Measurements from ENCODE around the gene MAP7D1.

Gene MAP7D1

DNA sequence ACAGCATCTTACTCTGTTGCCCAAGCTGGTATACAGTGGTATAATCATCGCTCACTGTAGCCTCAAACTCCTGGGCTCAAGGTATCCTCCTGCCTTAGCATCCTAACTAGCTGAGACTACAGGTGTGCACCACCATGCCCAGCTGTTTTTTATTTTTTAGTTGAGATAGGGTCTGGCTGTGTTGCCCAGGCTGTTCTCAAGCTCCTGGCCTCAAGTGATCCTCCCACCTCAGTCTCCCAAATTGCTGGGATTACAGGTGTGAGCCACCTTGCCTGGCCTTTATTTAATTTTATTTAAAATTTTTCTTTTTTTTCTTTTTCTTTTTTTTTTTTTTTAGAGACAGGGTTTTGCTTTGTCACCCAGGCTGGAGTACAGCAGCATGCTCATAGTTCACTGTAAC lies 9.2 kb downstream of the MAP7D1 start:
- TF ChIP-seq, protein P1, sequence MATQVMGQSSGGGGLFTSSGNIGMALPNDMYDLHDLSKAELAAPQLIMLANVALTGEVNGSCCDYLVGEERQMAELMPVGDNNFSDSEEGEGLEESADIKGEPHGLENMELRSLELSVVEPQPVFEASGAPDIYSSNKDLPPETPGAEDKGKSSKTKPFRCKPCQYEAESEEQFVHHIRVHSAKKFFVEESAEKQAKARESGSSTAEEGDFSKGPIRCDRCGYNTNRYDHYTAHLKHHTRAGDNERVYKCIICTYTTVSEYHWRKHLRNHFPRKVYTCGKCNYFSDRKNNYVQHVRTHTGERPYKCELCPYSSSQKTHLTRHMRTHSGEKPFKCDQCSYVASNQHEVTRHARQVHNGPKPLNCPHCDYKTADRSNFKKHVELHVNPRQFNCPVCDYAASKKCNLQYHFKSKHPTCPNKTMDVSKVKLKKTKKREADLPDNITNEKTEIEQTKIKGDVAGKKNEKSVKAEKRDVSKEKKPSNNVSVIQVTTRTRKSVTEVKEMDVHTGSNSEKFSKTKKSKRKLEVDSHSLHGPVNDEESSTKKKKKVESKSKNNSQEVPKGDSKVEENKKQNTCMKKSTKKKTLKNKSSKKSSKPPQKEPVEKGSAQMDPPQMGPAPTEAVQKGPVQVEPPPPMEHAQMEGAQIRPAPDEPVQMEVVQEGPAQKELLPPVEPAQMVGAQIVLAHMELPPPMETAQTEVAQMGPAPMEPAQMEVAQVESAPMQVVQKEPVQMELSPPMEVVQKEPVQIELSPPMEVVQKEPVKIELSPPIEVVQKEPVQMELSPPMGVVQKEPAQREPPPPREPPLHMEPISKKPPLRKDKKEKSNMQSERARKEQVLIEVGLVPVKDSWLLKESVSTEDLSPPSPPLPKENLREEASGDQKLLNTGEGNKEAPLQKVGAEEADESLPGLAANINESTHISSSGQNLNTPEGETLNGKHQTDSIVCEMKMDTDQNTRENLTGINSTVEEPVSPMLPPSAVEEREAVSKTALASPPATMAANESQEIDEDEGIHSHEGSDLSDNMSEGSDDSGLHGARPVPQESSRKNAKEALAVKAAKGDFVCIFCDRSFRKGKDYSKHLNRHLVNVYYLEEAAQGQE (IDR thresholded peaks at IDR 0.05; ENCODE audit: insufficient read depth in 1 of 2, low read depth in 2 of 2, low read length in 2 of 2), result no peak
- TF ChIP-seq SIN3A (IDR thresholded peaks at IDR 0.05; ENCODE audit: borderline replicate concordance, insufficient read depth, low read length) (no peak), FOXP2 (optimal IDR thresholded peaks at IDR 0.05; ENCODE audit: borderline replicate concordance, extremely low read depth, extremely low read length, insufficient read depth) (no peak), TAF1 (IDR thresholded peaks at IDR 0.05; ENCODE audit: borderline replicate concordance, insufficient read depth, low read length) (no peak), POLR2AphosphoS5 (IDR thresholded peaks at IDR 0.05; ENCODE audit: low read depth, low read length) (no peak)

DNA sequence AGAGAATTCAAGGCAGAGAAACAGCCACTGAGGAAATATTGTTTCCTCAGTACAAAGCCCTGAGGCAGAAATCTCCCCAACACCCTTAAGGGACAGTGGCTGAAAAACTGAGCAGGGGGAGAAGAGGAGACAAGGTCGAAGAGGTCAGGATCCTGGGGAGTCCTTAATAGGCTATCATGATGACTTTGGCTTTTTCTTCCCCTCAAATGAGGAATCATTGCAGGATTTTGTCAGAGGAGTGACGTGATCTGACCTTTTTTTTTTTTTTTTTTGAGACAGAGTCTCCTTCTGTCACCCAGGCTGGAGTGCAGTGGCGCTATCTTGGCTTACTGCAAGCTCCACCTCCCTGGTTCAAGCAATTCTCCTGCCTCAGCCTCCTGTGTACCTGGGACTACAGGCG lies 10.2 kb downstream of the MAP7D1 start:
- no peak for TF ChIP-seq TAF1 (IDR thresholded peaks at IDR 0.05; ENCODE audit: borderline replicate concordance, insufficient read depth, low read length)
- no peak for TF ChIP-seq POLR2AphosphoS5 (IDR thresholded peaks at IDR 0.05; ENCODE audit: low read depth, low read length)
- no peak for TF ChIP-seq SIN3A (IDR thresholded peaks at IDR 0.05; ENCODE audit: borderline replicate concordance, insufficient read depth, low read length)
- TF ChIP-seq, protein P1 (IDR thresholded peaks at IDR 0.05; ENCODE audit: insufficient read depth in 1 of 2, low read depth in 2 of 2, low read length in 2 of 2), result no peak
- no peak for TF ChIP-seq FOXP2 (optimal IDR thresholded peaks at IDR 0.05; ENCODE audit: borderline replicate concordance, extremely low read depth, extremely low read length, insufficient read depth)

DNA sequence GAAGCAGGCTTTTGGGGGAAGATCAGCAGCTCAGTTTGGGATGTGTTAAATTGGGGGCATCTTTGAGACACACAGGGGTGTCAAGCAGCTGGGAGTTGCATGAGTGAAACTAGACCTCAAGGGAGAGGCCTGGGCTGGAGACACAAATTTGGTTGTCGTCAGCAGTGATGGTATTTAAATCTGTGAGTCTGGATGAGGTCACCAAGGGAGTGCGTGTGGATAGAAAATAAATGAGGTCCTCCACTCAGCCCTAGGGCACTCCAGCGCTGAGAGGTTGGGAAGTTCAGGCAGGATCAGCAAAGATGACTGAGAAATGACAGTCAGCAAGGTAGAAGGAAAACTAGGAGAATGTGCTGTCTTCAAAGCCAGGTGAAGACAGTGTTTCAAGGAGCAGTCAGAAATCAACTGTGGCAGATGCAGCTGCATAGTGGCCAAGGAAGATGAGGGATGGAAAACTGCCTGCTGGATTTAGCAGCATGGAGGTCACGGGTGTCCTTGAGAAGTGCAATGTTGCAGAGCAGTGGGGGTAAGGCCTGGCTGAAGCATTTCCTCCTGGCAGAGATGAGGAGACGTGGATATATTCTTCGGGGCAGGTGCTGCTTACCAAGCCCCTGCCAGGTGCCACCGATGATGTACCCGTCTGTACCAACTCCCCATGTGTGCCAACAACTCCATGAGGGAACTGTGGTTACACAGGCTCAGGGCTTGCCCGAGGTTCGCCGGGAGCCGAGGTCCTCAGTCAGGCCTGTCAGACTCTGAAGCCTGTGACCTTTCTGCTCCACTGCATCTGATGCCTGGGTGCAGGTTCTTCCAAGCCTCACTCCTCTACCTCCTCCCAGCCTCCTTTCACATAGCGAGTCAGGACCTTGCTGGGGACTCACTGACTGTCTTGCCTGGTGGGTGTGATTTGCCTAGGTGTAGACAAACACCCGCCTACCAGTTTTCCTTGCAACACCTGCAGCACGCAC lies 11.3 kb downstream of the MAP7D1 start:
- TF ChIP-seq POLR2AphosphoS5 (IDR thresholded peaks at IDR 0.05; ENCODE audit: low read depth, low read length), result no peak
- no peak for TF ChIP-seq SIN3A (IDR thresholded peaks at IDR 0.05; ENCODE audit: borderline replicate concordance, insufficient read depth, low read length)
- no peak for TF ChIP-seq TAF1 (IDR thresholded peaks at IDR 0.05; ENCODE audit: borderline replicate concordance, insufficient read depth, low read length)
- no peak for TF ChIP-seq FOXP2 (optimal IDR thresholded peaks at IDR 0.05; ENCODE audit: borderline replicate concordance, extremely low read depth, extremely low read length, insufficient read depth)
- TF ChIP-seq, protein P1 (IDR thresholded peaks at IDR 0.05; ENCODE audit: insufficient read depth in 1 of 2, low read depth in 2 of 2, low read length in 2 of 2), result no peak

DNA sequence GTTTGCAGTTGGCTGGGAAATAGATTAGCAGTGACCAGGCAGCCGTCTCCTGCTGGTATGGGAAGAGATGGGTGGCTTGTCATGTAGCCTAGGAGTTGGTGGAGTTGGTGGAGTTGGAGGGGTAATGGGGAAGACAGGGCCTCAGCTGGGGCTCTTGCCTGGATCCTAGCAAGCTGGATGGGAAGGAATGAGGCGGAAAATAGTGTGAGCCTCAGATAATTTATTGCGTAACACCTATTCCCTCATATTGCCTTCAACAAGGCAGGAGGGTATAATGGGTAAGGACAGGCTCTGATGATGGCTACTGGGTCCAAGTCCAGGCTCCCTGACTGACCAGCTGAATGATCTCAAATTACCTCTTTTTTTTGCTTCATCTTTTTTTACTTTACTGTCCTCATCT lies 12.6 kb downstream of the MAP7D1 start:
- TF ChIP-seq, protein P1 (IDR thresholded peaks at IDR 0.05; ENCODE audit: insufficient read depth in 1 of 2, low read depth in 2 of 2, low read length in 2 of 2), result no peak
- TF ChIP-seq SIN3A (IDR thresholded peaks at IDR 0.05; ENCODE audit: borderline replicate concordance, insufficient read depth, low read length) (no peak), TAF1 (IDR thresholded peaks at IDR 0.05; ENCODE audit: borderline replicate concordance, insufficient read depth, low read length) (no peak), POLR2AphosphoS5 (IDR thresholded peaks at IDR 0.05; ENCODE audit: low read depth, low read length) (no peak), FOXP2 (optimal IDR thresholded peaks at IDR 0.05; ENCODE audit: borderline replicate concordance, extremely low read depth, extremely low read length, insufficient read depth) (no peak)

Measured in PFSK-1 (cell line).